ENCODE measurements around the gene ACAP1.

DNA sequence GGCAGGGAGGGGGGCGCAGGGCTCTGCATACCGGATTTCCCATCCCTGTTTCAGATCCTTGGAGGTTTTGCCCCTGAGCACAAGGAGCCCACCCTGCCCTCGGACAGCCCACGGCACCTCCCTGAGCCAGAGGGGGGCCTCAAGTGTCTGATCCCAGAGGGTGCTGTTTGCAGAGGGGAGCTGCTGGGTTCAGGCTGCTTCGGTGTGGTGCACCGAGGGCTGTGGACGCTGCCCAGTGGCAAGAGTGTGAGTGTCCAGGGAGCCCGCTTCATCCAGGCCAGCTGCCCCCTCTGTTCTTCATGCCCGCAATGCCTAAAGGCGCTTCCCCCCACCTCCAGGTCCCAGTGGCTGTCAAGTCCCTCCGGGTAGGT is 47.0 kb downstream of the ACAP1 start:
- TF ChIP-seq, protein P1, sequence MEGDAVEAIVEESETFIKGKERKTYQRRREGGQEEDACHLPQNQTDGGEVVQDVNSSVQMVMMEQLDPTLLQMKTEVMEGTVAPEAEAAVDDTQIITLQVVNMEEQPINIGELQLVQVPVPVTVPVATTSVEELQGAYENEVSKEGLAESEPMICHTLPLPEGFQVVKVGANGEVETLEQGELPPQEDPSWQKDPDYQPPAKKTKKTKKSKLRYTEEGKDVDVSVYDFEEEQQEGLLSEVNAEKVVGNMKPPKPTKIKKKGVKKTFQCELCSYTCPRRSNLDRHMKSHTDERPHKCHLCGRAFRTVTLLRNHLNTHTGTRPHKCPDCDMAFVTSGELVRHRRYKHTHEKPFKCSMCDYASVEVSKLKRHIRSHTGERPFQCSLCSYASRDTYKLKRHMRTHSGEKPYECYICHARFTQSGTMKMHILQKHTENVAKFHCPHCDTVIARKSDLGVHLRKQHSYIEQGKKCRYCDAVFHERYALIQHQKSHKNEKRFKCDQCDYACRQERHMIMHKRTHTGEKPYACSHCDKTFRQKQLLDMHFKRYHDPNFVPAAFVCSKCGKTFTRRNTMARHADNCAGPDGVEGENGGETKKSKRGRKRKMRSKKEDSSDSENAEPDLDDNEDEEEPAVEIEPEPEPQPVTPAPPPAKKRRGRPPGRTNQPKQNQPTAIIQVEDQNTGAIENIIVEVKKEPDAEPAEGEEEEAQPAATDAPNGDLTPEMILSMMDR (IDR thresholded peaks at IDR 0.05), result no peak
- TF ChIP-seq TCF7L2 (IDR thresholded peaks at IDR 0.05; ENCODE audit: low read depth, low read length) (no peak), POLR2AphosphoS5 (IDR thresholded peaks at IDR 0.05; ENCODE audit: low read depth, low read length) (no peak), SIN3A (IDR thresholded peaks at IDR 0.05; ENCODE audit: borderline replicate concordance, insufficient read depth, low read depth, low read length) (no peak)
